WI38 (cell line): ENCODE results near the gene DCUN1D3.
A peak's percentile ranks its signal among the peaks of the same experiment; 100 is the strongest.

Experiments
- H3K4me3 ChIP-seq: 2 replicates; pipeline ENCODE4 v1.5.1; 2011; ENCODE audit warnings: low read depth, mild to moderate bottlenecking, control low read depth, low read length
- CTCF ChIP-seq: IDR thresholded peaks from 2 replicates; pipeline ENCODE4 v1.5.1; 2012; ENCODE audit warnings: low read depth, mild to moderate bottlenecking, control low read depth, low read length

The DCUN1D3 gene

GRCh38 chr16:20899477-20900298 is 470 bp downstream of the DCUN1D3 start:
- peak overlapping the region; percentile 97 for H3K4me3 ChIP-seq
- no peak for TF ChIP-seq CTCF

GRCh38 chr16:20899071-20899470 is 1.1 kb downstream of the DCUN1D3 start:
- peak overlapping the region; percentile 97 for H3K4me3 ChIP-seq
- TF ChIP-seq CTCF = no peak

- TF ChIP-seq CTCF = no peak
- H3K4me3 ChIP-seq = peak overlapping the region; percentile 97
These were observed 2.2 kb downstream of the DCUN1D3 start for GRCh38 chr16:20897922-20898321.

GRCh38 chr16:20897253-20897897 is 2.8 kb downstream of the DCUN1D3 start:
- no peak for TF ChIP-seq CTCF
- no peak overlapping the region; the same call in 1 of the 2 replicates for H3K4me3 ChIP-seq

GRCh38 chr16:20894388-20894787 is 5.8 kb downstream of the DCUN1D3 start:
- H3K4me3 ChIP-seq = no peak overlapping the region
- no peak for TF ChIP-seq CTCF

- TF ChIP-seq CTCF = no peak
- no peak overlapping the region for H3K4me3 ChIP-seq
These were observed 10.4 kb downstream of the DCUN1D3 start for GRCh38 chr16:20889625-20890275.

GRCh38 chr16:20887207-20887606 is 13.0 kb downstream of the DCUN1D3 start:
- H3K4me3 ChIP-seq = no peak overlapping the region
- TF ChIP-seq CTCF = no peak
